ENCODE data around the gene SMYD3.

DNA sequence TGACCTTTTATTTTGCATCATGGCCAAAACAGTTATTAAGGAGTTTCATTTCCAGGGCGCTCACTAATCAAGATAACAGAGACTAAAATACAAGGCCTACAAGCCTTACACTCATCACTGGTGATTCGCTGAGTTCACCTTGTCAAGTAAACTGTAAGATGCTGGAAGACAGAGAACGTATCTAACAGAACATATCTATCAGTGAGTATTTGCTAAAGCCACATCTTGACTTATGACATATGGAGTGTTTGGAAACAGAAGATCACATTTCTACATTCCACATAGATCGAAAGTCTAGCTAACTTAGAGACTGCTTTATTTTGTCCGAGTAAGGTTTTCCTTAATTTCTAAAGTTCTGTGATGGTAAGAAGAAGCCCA is 506.5 kb downstream of the SMYD3 start:
- TF ChIP-seq CTCF (IDR thresholded peaks at IDR 0.05) (no peak), POLR2A (IDR thresholded peaks at IDR 0.05) (no peak)
